K562 (cell line): ENCODE measurements around the gene LGALS12.

Experiments
- HNRNPK ChIP-seq: fragments of 200-400 bp; formaldehyde crosslinking; IDR thresholded peaks from one replicate; pipeline ENCODE4 v1.6.1; 2018; ENCODE audit warnings: mild to moderate bottlenecking, low read depth, low read length; ENCODE audit not compliant: poor library complexity, severe bottlenecking
- RCOR1 ChIP-seq, 2 experiments: IDR thresholded peaks; 2 replicates each; pipeline ENCODE4 v1.6.1; 2012; ENCODE audit warnings: low read depth in 2 of 2, low read length in 2 of 2, borderline replicate concordance in 1 of 2, improper control_type of control experiment in 1 of 2
- TAF9B ChIP-seq: fragments of 450-650 bp; IDR thresholded peaks from 2 replicates; pipeline ENCODE4 v1.6.1; 2018; ENCODE audit warnings: mild to moderate bottlenecking; ENCODE audit not compliant: partially characterized antibody
- TF ChIP-seq, protein P1 (sequence below): IDR thresholded peaks from 3 replicates; pipeline ENCODE4 v1.6.1; 2011; ENCODE audit warnings: borderline replicate concordance, mild to moderate bottlenecking; ENCODE audit not compliant: insufficient read length, insufficient read depth

- TF ChIP-seq HNRNPK (no peak), RCOR1 (IDR thresholded peaks at IDR 0.05; ENCODE audit: borderline replicate concordance in 1 of 2, low read depth in 2 of 2, low read length in 2 of 2) (no peak), TAF9B (no peak)
- TF ChIP-seq, protein P1, sequence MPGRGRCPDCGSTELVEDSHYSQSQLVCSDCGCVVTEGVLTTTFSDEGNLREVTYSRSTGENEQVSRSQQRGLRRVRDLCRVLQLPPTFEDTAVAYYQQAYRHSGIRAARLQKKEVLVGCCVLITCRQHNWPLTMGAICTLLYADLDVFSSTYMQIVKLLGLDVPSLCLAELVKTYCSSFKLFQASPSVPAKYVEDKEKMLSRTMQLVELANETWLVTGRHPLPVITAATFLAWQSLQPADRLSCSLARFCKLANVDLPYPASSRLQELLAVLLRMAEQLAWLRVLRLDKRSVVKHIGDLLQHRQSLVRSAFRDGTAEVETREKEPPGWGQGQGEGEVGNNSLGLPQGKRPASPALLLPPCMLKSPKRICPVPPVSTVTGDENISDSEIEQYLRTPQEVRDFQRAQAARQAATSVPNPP: no peak
These were observed 10.2 kb downstream of the LGALS12 start for GRCh38 chr11:63516109-63516508.
